Ammon's horn (tissue), 1 donor: ENCODE results near the gene THBS2.
"Not testable (repeated sequence)": the region's sequence is repeated elsewhere in the genome, so short reads cannot be mapped to it uniquely, and the experiment has no call there.

Experiments
- DNase-seq: peaks from one replicate; pipeline ENCODE4 v3.0.0-alpha.2; 2016; ENCODE audit warnings: low spot score

THBS2 gene

GRCh38 chr6:169253337-169254238, at the start of gene THBS2:
Gene THBS2, minus strand, starts transcription at chr6:169253846. Its CDS starts 3,062 bp downstream, at chr6:169250784.
- peak; percentile 43 for DNase-seq

DNA sequence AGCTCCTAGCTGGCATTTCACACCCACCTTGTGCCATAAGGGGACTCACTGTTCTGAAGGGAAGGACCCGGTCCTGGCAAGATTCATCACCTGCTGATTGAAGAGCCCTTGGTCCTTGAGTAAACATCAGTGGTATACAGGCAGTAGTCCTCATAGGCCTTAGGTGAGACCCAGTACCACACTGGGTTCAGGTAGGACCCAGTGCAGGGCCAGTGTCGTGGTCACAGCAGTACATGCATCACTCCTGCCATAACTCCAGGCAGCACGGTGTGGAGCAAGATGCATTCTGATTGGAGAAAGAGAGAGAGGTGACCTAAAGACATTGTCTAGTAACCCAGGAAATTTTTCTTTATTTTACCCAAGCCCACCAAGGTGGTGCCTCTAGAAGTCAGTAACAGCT, 49.1 kb upstream of the THBS2 start:
- DNase-seq = no peak

DNA sequence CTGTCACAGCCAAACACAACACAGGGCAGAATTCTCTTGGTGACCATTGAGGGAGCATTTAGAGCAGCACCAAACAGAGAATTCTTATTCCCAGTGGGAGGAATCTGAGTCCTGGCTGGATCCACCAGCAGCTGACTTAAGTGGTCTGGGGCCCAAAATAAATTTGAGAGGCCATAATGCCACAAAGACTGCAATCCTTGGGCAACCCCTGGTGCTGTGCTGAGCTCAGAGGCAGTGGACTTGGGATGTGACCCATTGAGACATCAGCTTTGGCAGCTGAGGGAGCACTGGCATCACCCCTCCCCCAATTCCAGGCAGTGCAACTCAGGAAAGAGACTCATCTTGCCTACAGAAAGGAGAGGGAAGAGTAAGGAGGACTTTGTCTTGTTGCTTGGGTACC, 48.6 kb upstream of the THBS2 start:
- DNase-seq = no peak

- no peak for DNase-seq
These were observed 47.3 kb upstream of the THBS2 start for GRCh38 chr6:169300916-169301315.

DNA sequence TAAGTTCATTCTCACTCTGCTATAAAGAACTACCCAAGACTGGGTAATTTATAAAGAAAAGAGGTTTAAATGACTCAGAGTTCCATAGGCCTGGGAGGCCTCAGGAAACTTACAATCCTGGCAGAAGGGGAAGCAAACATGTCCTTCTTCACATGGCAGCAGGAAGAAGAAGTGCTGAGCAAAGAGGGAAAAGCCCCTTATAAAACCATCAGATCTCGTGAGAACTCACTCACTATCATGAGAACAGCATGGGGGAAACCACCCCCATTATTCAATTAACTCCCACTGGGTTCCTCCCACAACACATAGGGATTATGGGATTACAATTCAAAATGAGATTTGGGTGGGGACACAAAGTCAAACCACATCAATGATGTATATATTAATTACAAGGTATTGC, 45.0 kb upstream of the THBS2 start:
- not testable (repeated sequence) for DNase-seq

DNA sequence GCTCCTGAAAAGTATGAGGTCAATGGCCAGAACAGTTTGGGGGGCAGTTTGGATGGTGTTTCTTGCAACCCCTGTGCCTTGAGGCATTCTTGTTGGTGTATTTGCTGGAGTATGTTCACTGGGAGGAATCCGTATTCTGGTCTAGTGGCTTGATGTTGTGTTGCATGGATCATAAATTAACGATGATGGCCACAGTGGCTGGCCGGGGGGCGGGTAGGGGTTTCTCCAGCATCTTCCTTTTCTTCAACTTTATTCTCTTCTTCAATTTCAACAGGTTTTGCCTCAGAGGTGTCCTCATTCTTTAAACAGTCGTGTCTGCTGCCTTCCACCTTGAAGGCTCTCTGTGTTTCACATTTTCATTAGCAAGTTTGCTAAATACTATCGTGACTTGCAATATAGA, 43.0 kb upstream of the THBS2 start:
- DNase-seq = no peak

DNA sequence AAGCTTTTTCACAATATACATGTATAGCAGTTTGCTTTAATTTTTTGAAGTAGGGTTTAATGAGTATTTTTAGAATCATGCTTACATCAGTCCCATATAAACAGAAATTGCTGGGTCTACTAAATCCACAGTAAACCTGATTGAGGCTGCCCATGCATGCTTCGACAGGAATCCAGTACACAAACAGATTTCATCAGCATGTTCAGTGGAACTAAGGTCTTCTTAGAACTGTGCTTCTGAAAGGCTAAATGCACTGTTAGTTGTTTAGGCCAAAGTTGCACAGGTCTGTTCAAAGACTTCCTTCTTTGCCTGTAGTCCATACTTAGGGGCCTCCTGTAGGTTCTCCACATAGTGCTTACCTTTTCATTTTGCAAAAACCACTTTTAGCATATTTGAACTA, 42.5 kb upstream of the THBS2 start:
- DNase-seq = no peak

- no peak for DNase-seq
These were observed 39.5 kb upstream of the THBS2 start for GRCh38 chr6:169293196-169293595.

DNA sequence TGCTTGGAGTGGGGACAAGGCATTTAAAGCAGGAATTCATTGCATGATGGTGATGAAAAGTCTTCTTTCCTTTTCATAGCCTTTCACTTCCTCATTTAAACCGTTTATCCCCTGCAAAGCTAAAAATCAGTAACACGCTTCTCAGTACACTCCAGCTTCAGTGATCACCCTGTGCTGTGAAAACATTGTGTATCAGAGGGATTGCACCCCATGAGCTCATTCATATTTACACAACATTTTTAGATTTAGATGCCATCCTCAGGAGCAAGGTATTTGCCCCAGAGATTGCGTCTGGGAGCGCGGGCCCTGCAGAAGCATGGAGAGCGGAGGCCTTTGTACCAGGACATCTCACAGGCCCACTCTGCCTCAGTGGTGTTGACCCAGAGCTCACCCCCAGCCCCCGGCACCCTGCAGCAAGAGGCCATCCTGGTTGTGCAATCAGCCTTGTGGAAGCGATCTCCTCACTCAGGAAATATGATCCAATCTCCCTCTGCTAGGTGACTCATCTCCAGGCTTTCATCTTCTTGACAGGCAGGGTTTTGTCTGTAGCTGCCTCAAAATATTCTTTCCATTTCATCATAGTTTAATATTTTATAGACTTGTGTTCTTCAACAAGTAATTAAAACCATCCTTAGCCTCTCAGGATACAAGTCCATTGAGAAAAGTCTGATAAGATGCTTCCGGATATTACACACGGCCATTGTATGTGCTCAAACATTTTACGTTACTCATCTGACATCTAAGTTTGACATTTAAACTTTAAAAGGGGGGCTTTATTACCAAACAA, 38.9 kb upstream of the THBS2 start:
- DNase-seq = no peak

GRCh38 chr6:169291646-169292337, 38.1 kb upstream of the THBS2 start:
- DNase-seq = no peak

- no peak for DNase-seq
These were observed 37.5 kb upstream of the THBS2 start for GRCh38 chr6:169291148-169291547.

GRCh38 chr6:169289619-169290339, 36.1 kb upstream of the THBS2 start:
- DNase-seq = no peak

DNA sequence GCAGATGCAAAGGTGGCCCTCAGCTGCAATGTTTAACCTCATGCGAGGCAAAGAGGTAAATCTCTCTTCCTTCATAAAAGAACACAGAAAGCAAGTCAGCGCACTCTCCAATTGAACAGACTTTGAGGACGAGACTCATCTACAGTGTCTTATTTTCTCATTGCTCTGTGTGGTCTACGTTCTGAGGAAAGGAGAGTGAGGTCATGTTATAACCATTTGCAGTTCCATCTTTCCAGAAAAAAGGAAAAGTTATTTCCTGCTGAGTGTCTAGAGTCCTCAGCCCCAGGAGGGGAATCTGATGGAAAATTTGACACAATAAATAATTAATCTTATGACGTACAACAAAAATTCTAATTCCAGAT, 35.6 kb upstream of the THBS2 start:
- DNase-seq = no peak

- no peak for DNase-seq
These were observed 34.9 kb upstream of the THBS2 start for GRCh38 chr6:169288591-169288990.

DNA sequence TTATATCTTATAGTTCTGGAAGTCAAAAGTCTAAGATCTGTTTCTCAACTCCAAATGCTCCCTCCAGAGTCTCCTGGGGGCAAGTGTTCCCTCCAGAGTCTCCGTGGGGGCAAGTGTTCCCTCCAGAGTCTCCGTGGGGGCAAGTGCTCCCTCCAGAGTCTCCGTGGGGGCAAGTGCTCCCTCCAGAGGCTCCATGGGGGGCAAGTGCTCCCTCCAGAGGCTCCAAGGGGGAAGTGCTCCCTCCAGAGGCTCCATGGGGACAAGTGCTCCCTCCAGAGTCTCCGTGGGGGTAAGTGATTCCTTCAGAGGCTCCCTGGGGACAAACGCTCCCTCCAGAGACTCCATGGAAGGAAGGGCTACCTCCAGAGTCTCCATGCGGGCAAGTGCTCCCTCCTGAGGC, 34.0 kb upstream of the THBS2 start:
- no peak for DNase-seq

GRCh38 chr6:169286961-169287360, 33.3 kb upstream of the THBS2 start:
- DNase-seq = no peak

DNA sequence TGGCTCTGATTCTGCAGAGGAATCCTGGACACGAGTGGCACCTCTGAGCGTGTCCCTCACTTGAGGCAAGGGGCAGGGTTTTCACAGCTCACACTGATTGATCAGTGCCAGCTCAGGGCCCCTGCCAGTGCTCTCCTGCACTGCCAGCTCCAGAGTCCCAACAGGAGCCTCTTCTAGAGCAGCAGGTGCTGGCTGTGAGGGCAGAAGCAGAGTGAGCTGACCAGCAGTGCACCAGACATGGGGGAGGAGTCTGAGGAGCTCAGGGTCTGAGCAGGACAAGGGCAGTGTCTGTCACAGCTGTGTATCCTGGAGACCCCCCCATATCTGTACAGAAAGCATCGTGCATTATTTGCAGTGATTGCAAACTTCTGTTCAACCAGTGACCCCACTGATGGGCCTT, 31.5 kb upstream of the THBS2 start:
- no peak for DNase-seq

DNA sequence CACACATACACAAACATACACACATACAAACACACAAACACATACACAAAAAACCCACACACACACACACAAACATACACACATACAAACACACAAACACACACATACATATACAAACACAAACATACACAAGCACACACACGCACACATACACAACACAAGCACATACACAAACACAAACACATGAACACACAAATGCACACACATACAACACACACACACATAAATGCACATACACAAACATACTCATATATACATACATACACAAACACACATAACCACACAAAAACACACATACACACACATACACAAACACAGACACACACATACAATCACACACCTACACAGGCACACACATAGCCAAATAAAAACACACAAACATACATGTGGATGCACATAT, 30.3 kb upstream of the THBS2 start:
- no peak for DNase-seq

GRCh38 chr6:169282043-169282442, 28.4 kb upstream of the THBS2 start:
- DNase-seq = no peak

DNA sequence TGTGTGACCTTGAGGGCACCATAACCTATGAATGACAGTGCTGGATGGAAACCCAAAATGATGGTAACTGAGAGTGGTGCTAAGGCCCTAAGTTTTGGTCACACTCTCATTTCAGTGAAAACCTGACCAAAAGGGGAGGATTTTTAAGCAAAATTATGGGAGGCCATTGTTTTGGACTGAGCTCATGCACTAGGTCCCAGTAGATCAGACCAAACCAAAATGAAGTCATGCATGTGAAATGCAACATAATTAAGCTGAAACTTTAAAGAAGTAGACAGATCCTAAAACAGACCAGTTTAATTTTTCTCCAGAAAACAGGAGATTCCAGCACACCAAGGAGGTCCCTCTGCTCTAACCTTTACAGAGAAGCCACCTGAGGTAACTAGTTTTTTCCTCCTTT, 24.0 kb upstream of the THBS2 start:
- no peak for DNase-seq

DNA sequence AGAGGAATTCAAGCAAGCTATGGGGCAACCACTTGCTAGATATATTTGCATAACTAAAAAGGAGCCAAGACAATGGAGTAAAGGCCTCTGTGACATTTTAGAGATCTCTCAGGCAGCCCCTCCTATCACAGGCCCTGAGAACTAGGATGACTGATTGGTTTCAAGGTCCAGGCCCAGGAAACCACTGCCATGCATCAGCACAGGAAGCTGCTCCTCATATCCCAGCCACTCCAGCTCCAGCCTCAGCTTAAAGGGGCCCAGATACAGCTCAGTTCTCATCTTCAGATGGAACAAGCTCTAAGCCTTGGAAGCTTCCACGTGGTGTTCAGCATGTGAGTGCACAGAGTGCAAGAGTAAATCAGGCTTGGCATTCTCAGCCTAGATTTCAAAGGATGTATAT, 21.1 kb upstream of the THBS2 start:
- DNase-seq = no peak

DNA sequence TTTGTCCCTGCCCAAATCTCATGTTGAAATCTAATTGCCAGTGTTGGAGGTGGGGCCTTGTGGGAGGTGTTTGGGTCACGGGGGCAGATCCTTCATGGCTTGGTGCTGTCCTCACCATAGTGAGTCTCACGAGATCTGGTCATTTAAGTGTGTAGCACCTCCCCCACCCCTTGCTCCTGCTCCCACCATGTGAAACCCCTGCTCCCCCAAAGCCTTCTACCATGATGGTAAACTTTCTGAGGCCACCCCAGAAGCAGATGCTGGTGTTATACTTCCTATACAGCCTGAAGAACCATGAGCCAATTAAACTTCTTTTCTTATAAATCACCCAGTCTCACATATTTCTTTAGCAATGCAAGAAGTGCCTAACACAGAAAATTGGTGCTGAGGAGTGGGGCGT, 19.9 kb upstream of the THBS2 start:
- no peak for DNase-seq
